ENCODE data around the gene NGRN. TPM values are rescaled to one million over a fixed set of nuclear protein-coding genes. Genes with fewer than 3 reads are reported as not detected.

NGRN gene
- total RNA-seq, 4 donors from 2014 or later = 49.2 to 71.3 (median 61.4) TPM

DNA sequence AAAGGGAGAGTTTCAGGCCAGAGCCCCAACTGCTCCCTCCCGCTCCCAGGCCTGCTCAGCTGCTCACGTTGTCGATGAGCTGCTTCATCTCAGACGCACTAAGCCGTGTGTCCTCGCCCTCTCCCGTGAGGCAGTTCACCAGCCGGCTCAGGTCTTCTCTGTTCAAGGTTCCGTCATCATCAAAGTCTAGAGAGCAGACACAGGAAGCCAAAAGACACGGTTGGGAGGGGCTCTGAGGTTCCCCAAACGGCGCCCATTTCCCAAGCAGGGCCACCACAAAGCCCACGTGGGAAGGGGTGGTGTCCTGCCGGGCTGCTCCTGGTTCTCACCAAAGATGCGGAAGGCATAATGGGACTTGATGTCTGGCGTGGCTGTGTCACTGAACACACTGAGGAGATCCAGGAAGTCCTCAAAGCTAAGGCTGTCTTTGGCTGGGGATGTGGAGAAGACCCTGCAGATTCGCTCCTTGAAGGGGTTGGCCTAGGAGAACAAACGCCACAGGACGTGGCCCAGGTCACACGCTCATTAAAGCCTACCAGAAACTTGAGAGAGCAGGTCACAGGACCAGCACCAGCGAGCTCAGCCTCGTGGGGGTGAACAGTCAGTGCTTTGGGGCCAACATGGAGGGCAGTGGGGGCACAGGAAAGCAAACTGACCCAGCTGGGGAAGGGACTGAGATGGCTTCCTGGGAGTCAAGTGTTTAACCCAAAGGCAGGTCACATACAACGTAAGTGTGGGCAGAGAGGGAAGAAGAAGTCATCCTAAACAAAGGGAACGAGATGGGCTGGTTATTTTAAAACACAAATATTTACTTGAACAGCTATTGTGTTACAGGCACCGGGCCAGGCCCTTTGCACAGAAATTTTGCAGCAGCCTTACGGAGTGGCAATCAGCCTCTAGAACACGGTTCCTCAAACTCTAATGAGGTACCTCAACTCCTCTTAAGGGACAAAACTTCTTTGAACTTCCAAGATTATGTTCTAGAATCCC lies 34.1 kb upstream of the NGRN start:
- Histone ChIP-seq H3K9me3 (no peaks in the 10 kb centered on the region), H3K27me3 (no peaks in the 10 kb centered on the region), H3K4me3 (no peak overlapping the region), H3K27ac (peak overlapping the region; percentile 29), H3K36me3 (peaks cover 51% of the 10 kb centered on the region), H3K4me1 (peaks cover 43% of the 10 kb centered on the region)
- 65% methylated on average over 27 of the region's 27 CpGs for WGBS
- TF ChIP-seq POLR2AphosphoS5 (IDR thresholded peaks at IDR 0.05) (no peak), EP300 (IDR thresholded peaks at IDR 0.05) (no peak), POLR2A (IDR thresholded peaks at IDR 0.05) (no peak)
- TF ChIP-seq, protein P1, sequence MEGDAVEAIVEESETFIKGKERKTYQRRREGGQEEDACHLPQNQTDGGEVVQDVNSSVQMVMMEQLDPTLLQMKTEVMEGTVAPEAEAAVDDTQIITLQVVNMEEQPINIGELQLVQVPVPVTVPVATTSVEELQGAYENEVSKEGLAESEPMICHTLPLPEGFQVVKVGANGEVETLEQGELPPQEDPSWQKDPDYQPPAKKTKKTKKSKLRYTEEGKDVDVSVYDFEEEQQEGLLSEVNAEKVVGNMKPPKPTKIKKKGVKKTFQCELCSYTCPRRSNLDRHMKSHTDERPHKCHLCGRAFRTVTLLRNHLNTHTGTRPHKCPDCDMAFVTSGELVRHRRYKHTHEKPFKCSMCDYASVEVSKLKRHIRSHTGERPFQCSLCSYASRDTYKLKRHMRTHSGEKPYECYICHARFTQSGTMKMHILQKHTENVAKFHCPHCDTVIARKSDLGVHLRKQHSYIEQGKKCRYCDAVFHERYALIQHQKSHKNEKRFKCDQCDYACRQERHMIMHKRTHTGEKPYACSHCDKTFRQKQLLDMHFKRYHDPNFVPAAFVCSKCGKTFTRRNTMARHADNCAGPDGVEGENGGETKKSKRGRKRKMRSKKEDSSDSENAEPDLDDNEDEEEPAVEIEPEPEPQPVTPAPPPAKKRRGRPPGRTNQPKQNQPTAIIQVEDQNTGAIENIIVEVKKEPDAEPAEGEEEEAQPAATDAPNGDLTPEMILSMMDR (IDR thresholded peaks at IDR 0.05) = no peak
- DNase-seq (ENCODE audit: low spot score in 2 of 2) = no peak

DNA sequence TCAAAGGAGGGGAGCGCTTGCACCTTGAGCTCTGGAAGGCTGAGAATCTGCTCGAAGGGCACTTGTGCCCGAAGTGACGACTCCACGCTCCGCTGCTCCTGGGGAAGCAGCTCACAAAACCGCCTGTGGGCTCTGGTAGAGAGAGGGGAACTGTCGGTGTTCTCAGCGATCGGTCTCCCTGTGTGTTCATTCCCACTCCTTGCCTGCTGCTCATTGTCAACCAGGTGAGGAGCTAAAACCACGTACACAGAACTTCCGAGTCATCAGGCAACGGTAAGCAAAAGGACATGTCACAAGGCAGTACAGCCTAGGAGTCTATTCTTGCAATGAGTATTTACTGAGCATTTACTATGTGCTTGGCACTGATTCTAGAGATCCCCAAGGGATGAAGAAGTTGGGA lies 33.3 kb upstream of the NGRN start:
- TF ChIP-seq POLR2A (IDR thresholded peaks at IDR 0.05) (no peak), EP300 (IDR thresholded peaks at IDR 0.05) (no peak), POLR2AphosphoS5 (IDR thresholded peaks at IDR 0.05) (no peak)
- TF ChIP-seq, protein P1 (IDR thresholded peaks at IDR 0.05) = no peak
- peak overlapping the region; percentile 88 for H3K4me3 ChIP-seq
- WGBS = 82% methylated on average over 13 of the region's 13 CpGs
- H3K4me1 ChIP-seq = peaks cover 43% of the 10 kb centered on the region
- no peak for DNase-seq (ENCODE audit: low spot score in 2 of 2)
- H3K27me3 ChIP-seq = no peaks in the 10 kb centered on the region
- H3K36me3 ChIP-seq = peaks cover 45% of the 10 kb centered on the region
- H3K27ac ChIP-seq = peak overlapping the region; percentile 92
- H3K9me3 ChIP-seq = no peaks in the 10 kb centered on the region

DNA sequence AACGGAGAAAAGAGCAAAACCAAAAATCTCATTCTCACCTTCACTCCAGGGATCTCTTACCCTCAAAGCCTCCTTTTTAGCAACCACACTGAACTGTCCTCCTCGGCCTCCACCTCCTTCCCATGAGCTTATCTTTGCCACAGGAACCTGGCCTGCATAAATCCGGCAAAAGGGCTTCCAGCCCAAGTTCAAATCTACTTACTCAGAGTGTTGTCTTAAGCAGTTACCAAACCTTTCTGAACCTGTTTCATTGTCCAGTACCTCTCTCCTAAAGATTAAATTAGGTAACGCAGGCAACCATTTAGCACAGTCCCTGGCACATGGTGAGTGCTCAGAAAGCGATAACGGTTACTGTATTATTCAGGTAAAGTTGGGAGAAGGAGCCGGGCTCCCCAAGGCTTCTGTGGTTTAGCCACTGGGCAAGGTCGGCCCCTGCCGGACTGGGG lies 32.5 kb upstream of the NGRN start:
- H3K27me3 ChIP-seq = no peaks in the 10 kb centered on the region
- H3K4me1 ChIP-seq = peaks cover 43% of the 10 kb centered on the region
- 11% methylated on average over 9 of the region's 9 CpGs for WGBS
- H3K4me3 ChIP-seq = peak overlapping the region; percentile 88
- H3K36me3 ChIP-seq = peaks cover 41% of the 10 kb centered on the region
- DNase-seq (ENCODE audit: low spot score in 2 of 2) = no peak
- no peaks in the 10 kb centered on the region for H3K9me3 ChIP-seq
- H3K27ac ChIP-seq = peak overlapping the region; percentile 92
- TF ChIP-seq POLR2AphosphoS5 (IDR thresholded peaks at IDR 0.05) (no peak), EP300 (IDR thresholded peaks at IDR 0.05) (no peak), POLR2A (IDR thresholded peaks at IDR 0.05) (no peak)
- TF ChIP-seq, protein P1 (IDR thresholded peaks at IDR 0.05) = no peak

DNA sequence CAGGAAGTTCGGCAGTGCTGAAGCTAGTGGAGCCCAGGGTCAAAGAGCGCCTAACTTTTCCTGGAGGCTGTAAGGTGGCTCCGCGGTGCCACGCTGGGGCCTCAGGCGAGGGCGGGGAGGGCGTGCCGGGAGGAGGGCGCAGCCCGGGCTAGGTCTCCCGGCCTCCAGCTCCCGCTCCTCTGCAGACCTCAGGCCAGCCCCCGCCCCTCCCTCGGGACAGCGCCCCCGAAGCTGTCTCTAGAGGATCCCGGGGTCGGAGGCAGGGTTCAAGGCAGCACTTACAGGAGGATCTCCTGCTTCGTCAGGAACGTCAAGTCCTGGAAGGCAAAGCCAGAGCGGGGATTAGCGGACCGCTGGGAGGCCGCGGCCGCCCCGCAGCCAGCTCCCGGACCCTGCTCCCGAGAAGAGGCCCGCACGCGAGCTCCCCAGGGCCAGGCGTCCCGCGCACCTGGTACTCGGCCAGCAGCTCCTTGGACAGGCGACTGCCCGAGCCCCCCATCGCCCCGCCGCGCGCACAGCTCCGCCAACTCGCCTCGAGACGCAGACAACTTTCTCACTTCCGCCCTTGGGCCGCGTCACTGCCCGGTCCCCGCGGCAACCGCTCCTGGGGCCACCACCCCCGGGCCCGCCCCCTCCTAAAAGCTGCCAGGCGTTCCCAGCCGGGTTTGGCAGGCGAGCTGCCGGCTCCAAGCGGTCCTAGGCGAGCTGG lies 31.9 kb upstream of the NGRN start, which contains the start of gene CIB1:
Gene CIB1, minus strand, starts transcription at position 555 of the 709 bp plus-strand sequence. Its CDS starts 56 bp downstream, at position 499.
- Histone ChIP-seq H3K9me3 (no peaks in the 10 kb centered on the region), H3K4me1 (peaks cover 43% of the 10 kb centered on the region), H3K27me3 (no peaks in the 10 kb centered on the region), H3K27ac (peak within 1 kb of the TSS; percentile 92), H3K36me3 (peaks cover 41% of the 10 kb centered on the region), H3K4me3 (peak within 1 kb of the TSS; percentile 88)
- WGBS = 0% methylated on average over 3 of the region's 63 CpGs
- peak in 2 of 3 donors; percentile 35 to 46 for TF ChIP-seq POLR2AphosphoS5 (IDR thresholded peaks at IDR 0.05)
- TF ChIP-seq POLR2A (IDR thresholded peaks at IDR 0.05) = peak in 1 of 2 donors; percentile 46
- no peak for TF ChIP-seq EP300 (IDR thresholded peaks at IDR 0.05)
- TF ChIP-seq, protein P1 (IDR thresholded peaks at IDR 0.05) = peak in 1 of 2 donors; percentile 35
- peak; percentile 97 to 98 for DNase-seq (ENCODE audit: low spot score in 2 of 2)
